GM12875 (cell line): ENCODE results near the gene TCERG1L.

Experiments
- H3K4me3 ChIP-seq: one replicate; pipeline ENCODE4 v1.5.1; 2011; ENCODE audit warnings: low read depth, low read length, control low read depth
- CTCF ChIP-seq: IDR thresholded peaks from 2 replicates; pipeline ENCODE4 v1.5.1; 2011; ENCODE audit warnings: low read depth, mild to moderate bottlenecking, control low read depth, inconsistent platforms, low read length, moderate library complexity, borderline replicate concordance; ENCODE audit not compliant: insufficient read depth

TCERG1L gene

GRCh38 chr10:131204406-131205152, 106.9 kb downstream of the TCERG1L start:
- no peak overlapping the region for H3K4me3 ChIP-seq
- TF ChIP-seq CTCF, result no peak

- H3K4me3 ChIP-seq, result no peak overlapping the region
Observed at GRCh38 chr10:131203456-131204357, 107.8 kb downstream of the TCERG1L start.

GRCh38 chr10:131202990-131203389, 108.5 kb downstream of the TCERG1L start:
- TF ChIP-seq CTCF, result no peak
- H3K4me3 ChIP-seq, result no peak overlapping the region

More at GRCh38 chr10:131203456-131204357, 107.8 kb downstream of the TCERG1L start:
- no peak for TF ChIP-seq CTCF

DNA sequence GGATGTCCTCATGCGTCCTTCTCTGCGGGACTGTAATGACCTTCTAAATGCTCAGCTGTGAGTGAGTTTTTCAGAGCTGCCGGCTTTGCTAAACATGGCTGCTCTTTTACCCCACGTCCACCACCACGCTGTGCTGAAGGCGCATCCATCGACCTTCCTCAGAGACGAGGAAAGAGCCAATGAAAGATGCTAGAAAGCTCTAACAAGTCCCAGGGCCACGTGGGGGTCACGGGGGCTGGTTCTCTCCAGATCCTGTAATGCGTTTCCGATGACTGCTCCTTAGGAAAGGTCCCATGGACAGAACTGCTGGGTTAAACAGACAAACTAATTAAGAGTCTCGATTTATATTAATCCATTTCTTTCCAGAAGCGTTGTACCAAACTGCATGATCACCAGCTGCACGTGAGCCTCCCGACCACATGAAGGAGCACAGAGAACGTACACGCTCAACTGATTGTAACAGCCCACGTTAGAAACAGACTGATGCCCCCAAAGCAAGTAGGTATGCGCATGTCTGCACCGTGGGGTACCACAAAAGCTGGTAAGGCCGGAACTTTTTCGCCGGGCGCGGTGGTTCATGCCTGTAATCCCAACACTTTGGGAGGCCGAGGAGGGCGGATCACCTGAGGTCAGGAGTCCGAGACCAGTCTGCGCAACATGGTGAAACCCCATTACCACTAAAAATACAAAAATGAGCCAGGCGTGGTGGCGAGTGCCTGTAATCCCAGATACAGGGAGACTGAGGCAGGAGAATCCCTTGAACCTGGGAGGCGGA, 109.6 kb downstream of the TCERG1L start:
- no peak for TF ChIP-seq CTCF
- no peak overlapping the region for H3K4me3 ChIP-seq

DNA sequence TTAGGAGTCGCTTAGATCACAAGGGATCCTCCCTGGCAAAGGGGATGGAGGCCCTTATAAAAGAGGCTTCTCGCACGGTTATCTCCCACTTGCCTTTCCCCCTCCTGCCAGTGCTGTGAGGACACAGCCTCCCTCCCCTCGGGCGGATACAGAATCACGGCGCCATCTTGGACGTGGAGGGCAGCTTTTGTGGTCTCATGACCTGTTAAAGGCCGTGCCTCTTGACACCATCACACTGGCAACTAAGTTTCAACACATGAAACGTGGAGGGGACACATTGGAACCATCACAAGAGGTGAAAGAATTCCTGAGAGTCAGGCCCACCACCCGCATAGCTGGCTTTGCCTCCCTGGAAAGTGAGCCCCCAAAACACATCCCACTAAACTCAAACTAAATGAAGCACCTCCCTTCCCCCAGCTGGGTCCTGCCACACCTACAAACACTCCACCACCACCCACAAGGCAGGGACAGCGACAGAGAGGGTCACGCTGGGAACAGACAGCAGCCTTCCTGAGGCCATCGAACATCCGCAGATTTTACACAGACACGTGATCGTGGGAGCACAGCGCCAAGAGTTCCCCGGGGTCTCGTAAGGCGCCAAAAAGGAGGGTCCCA, 110.6 kb downstream of the TCERG1L start:
- no peak for TF ChIP-seq CTCF
- no peak overlapping the region for H3K4me3 ChIP-seq

GRCh38 chr10:131199646-131200045, 111.9 kb downstream of the TCERG1L start:
- TF ChIP-seq CTCF, result no peak
- no peak overlapping the region for H3K4me3 ChIP-seq
